WI38 (cell line): ENCODE data around the gene ISX.

Source experiments
- H3K4me3 ChIP-seq: 2 replicates; pipeline ENCODE4 v1.5.1; 2011; ENCODE audit warnings: low read depth, mild to moderate bottlenecking, control low read depth, low read length
- CTCF ChIP-seq: IDR thresholded peaks from 2 replicates; pipeline ENCODE4 v1.5.1; 2012; ENCODE audit warnings: low read depth, mild to moderate bottlenecking, control low read depth, low read length

The ISX gene

GRCh38 chr22:35116817-35117216 lies 50.9 kb downstream of the ISX start:
- H3K4me3 ChIP-seq, result no peak overlapping the region
- TF ChIP-seq CTCF, result no peak

- no peak for TF ChIP-seq CTCF
- H3K4me3 ChIP-seq, result no peak overlapping the region
Measured at GRCh38 chr22:35119494-35119893, 53.5 kb downstream of the ISX start.

- TF ChIP-seq CTCF, result no peak
- no peak overlapping the region for H3K4me3 ChIP-seq
Measured at GRCh38 chr22:35124691-35125219, 58.8 kb downstream of the ISX start.

- H3K4me3 ChIP-seq, result no peak overlapping the region
- no peak for TF ChIP-seq CTCF
Measured at GRCh38 chr22:35126993-35127392, 61.0 kb downstream of the ISX start.

GRCh38 chr22:35128637-35129036 lies 62.7 kb downstream of the ISX start:
- TF ChIP-seq CTCF, result no peak
- H3K4me3 ChIP-seq, result no peak overlapping the region

- no peak overlapping the region for H3K4me3 ChIP-seq
- TF ChIP-seq CTCF, result no peak
Measured at GRCh38 chr22:35131525-35132000, 65.6 kb downstream of the ISX start.

- H3K4me3 ChIP-seq, result no peak overlapping the region
- no peak for TF ChIP-seq CTCF
Measured at GRCh38 chr22:35132568-35132967, 66.6 kb downstream of the ISX start.
